Thyroid gland (tissue), 4 donors: Measurements from ENCODE around the gene PC. TPM values are rescaled to one million over a fixed set of nuclear protein-coding genes. Genes with fewer than 3 reads are reported as not detected.
A peak's percentile ranks its signal among the peaks of the same experiment; 100 is the strongest.

Source experiments
- DNase-seq, 2 donors: peaks; one replicate each; pipeline ENCODE4 v3.0.0-alpha.2; 2019
- H3K27ac ChIP-seq, 3 donors: fragments of 200-600 bp; sonication (generic); 1 replicate in 2 of 3; 2 replicates in 1 of 3; pipeline ENCODE4 v1.5.1; 2016 to 2019; ENCODE audit warnings: mild to moderate bottlenecking in 1 of 3, moderate library complexity in 1 of 3
- H3K27me3 ChIP-seq: fragments of 200-600 bp; sonication (generic); one replicate; pipeline ENCODE4 v1.5.1; 2019
- H3K36me3 ChIP-seq, 2 donors: fragments of 200-600 bp; sonication (generic); one replicate each; pipeline ENCODE4 v1.5.1; 2016 to 2019
- H3K4me1 ChIP-seq, 2 donors: fragments of 200-600 bp; sonication (generic); one replicate each; pipeline ENCODE4 v1.5.1; 2017 to 2019
- H3K4me3 ChIP-seq, 3 donors: fragments of 200-600 bp; sonication (generic); replicated peaks in 1 of 3; 1 replicate in 2 of 3; 2 replicates in 1 of 3; pipeline ENCODE4 v1.5.1; 2016; ENCODE audit warnings: mild to moderate bottlenecking in 1 of 3
- H3K9me3 ChIP-seq: fragments of 200-600 bp; sonication (generic); one replicate; pipeline ENCODE4 v1.5.1; 2017
- POLR2A ChIP-seq, 2 donors: fragments of 450-650 bp; IDR thresholded peaks; one replicate each; pipeline ENCODE4 v1.6.1; 2017; ENCODE audit warnings: antibody characterized with exemption in 2 of 2, mild to moderate bottlenecking in 2 of 2, moderate library complexity in 1 of 2
- WGBS, 2 donors: methylation state at CpG; one replicate each; pipeline ENCODE4 v1.1.5; 2017; 5-methylcytosine and 5-hydroxymethylcytosine counted together
- intact Hi-C: fragments of 100-400 bp; cut with DNase I; formaldehyde crosslinking; loops from one replicate; pipeline ENCODE4 v1.15.1; 2023
- total RNA-seq, 4 donors: library from RNA; depleted of rRNA; stranded (reverse); fragments of >200 nt; gene quantifications; one replicate each; pipeline ENCODE4 v1.2.3, GENCODE V29; 2016
- TF ChIP-seq, protein P1 (sequence below), 6 experiments: fragments of 200-600 bp in 3 of 6; fragments of 450-650 bp in 3 of 6; sonication (generic) in 3 of 6; IDR thresholded peaks; one replicate each; pipeline ENCODE4 v1.5.1; 2016 to 2019; ENCODE audit warnings: antibody characterized with exemption in 6 of 6, mild to moderate bottlenecking in 2 of 6, inconsistent platforms in 1 of 6, moderate library complexity in 1 of 6

The PC gene
- total RNA-seq, 4 donors from 2014 or later, result 5.4 to 34.3 (median 21.9) TPM

GRCh38 chr11:66843776-66844495, 114.2 kb downstream of the PC start:
- H3K4me1 ChIP-seq, result peaks cover 19 to 29% of the 10 kb centered on the region in 2 donors

GRCh38 chr11:66842896-66843775, 115.0 kb downstream of the PC start, which contains the start of gene RCE1:
RCE1 (plus strand) TSS chr11:66843441; CDS start chr11:66843456, 15 bp downstream.
- intact Hi-C loops, result no loop called here
- peaks cover 19 to 29% of the 10 kb centered on the region in 2 donors for H3K4me1 ChIP-seq
- peak; percentile 86 to 88 for DNase-seq
- H3K36me3 ChIP-seq, result peaks cover 0 to 15% of the 10 kb centered on the region in 2 donors
- TF ChIP-seq, protein P1, sequence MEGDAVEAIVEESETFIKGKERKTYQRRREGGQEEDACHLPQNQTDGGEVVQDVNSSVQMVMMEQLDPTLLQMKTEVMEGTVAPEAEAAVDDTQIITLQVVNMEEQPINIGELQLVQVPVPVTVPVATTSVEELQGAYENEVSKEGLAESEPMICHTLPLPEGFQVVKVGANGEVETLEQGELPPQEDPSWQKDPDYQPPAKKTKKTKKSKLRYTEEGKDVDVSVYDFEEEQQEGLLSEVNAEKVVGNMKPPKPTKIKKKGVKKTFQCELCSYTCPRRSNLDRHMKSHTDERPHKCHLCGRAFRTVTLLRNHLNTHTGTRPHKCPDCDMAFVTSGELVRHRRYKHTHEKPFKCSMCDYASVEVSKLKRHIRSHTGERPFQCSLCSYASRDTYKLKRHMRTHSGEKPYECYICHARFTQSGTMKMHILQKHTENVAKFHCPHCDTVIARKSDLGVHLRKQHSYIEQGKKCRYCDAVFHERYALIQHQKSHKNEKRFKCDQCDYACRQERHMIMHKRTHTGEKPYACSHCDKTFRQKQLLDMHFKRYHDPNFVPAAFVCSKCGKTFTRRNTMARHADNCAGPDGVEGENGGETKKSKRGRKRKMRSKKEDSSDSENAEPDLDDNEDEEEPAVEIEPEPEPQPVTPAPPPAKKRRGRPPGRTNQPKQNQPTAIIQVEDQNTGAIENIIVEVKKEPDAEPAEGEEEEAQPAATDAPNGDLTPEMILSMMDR (IDR thresholded peaks at IDR 0.05), result peak in 1 of 6 experiments; percentile 13
- TF ChIP-seq POLR2A (IDR thresholded peaks at IDR 0.05), result peak in 1 of 2 donors; percentile 90
- H3K27me3 ChIP-seq, result no peaks in the 10 kb centered on the region
- peak within 1 kb of the TSS; percentile 25 to 94 (median 60) for H3K4me3 ChIP-seq
- H3K9me3 ChIP-seq, result no peaks in the 10 kb centered on the region
- peak within 1 kb of the TSS; percentile 82 to 95 (median 86) for H3K27ac ChIP-seq
- 0% methylated on average over 5 to 7 of the region's 98 CpGs for WGBS, 2 donors

More at GRCh38 chr11:66843776-66844495, 114.2 kb downstream of the PC start:
- no peaks in the 10 kb centered on the region for H3K9me3 ChIP-seq
- intact Hi-C loops, result no loop called here
- no peaks in the 10 kb centered on the region for H3K27me3 ChIP-seq
- peak overlapping the region; percentile 25 to 94 (median 60) for H3K4me3 ChIP-seq
- peaks cover 0 to 15% of the 10 kb centered on the region in 2 donors for H3K36me3 ChIP-seq
- DNase-seq, result no peak
- TF ChIP-seq, protein P1 (IDR thresholded peaks at IDR 0.05), result no peak
- TF ChIP-seq POLR2A (IDR thresholded peaks at IDR 0.05), result no peak
- peak overlapping the region; percentile 73 to 95 (median 86) for H3K27ac ChIP-seq
- WGBS, 2 donors, result 15 to 17% methylated on average over 16 of the region's 16 CpGs

GRCh38 chr11:66842501-66842895, 115.7 kb downstream of the PC start:
- no peak for DNase-seq
- 1 to 5% methylated on average over 10 to 11 of the region's 11 CpGs for WGBS, 2 donors
- TF ChIP-seq POLR2A (IDR thresholded peaks at IDR 0.05), result no peak
- TF ChIP-seq, protein P1 (IDR thresholded peaks at IDR 0.05), result no peak

DNA sequence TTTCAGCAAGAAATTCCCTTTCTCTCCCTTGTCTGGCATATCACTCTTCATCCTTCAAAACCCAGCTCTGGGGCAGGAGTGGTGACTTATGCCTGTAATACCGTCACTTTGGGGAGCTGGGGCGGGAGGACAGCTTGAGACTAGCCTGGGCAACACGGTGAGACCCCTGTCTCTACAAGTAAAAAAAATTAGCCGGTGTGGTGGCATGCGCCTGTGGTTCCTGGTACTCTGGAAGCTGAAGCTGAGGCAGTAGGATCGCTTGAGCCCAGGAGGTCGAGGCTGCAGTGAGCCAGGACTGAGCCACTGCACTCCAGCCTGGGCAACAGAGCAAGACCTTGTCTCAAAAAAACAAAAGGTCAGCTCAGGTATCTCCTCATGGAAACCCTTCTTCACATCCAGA, 116.3 kb downstream of the PC start:
- intact Hi-C loops, result no loop called here
- peak overlapping the region in 1 of 3 donors; percentile 94 for H3K4me3 ChIP-seq
- H3K4me1 ChIP-seq, result peaks cover 19 to 29% of the 10 kb centered on the region in 2 donors
- WGBS, 2 donors, result 90 to 92% methylated on average over 7 of the region's 7 CpGs
- DNase-seq, result no peak
- H3K27ac ChIP-seq, result peak overlapping the region in 1 of 3 donors; percentile 82
- TF ChIP-seq, protein P1 (IDR thresholded peaks at IDR 0.05), result no peak
- no peak for TF ChIP-seq POLR2A (IDR thresholded peaks at IDR 0.05)
- H3K27me3 ChIP-seq, result no peaks in the 10 kb centered on the region
- H3K36me3 ChIP-seq, result peaks cover 0 to 13% of the 10 kb centered on the region in 2 donors
- H3K9me3 ChIP-seq, result no peaks in the 10 kb centered on the region

More at GRCh38 chr11:66842501-66842895, 115.7 kb downstream of the PC start:
- Histone ChIP-seq H3K4me1 (peaks cover 19 to 29% of the 10 kb centered on the region in 2 donors), H3K27me3 (no peaks in the 10 kb centered on the region), H3K27ac (peak overlapping the region; percentile 82 to 95 (median 86)), H3K4me3 (peak overlapping the region; percentile 25 to 94 (median 60)), H3K9me3 (no peaks in the 10 kb centered on the region), H3K36me3 (peaks cover 0 to 15% of the 10 kb centered on the region in 2 donors)
- intact Hi-C loops, result no loop called here
